Stimulated activated naive CD8-positive, alpha-beta T cell treated with anti-CD3 and anti-CD28 coated beads, Interleukin-15, amount 100 ng/mL, for 72 hours (primary cell): Measurements from ENCODE around the gene NRDC.

ENCODE experiments used
- ATAC-seq: fragments of 150-1000 bp; cut with Tn5 transposase; 2 replicates; pipeline ENCODE4 v1.10.0; 2021; ENCODE audit warnings: mild to moderate bottlenecking, moderate library complexity
- DNase-seq, 2 donors: peaks; one replicate each; pipeline ENCODE4 v3.0.0; 2021 to 2022
- H3K27ac Mint-ChIP-seq, 2 donors: one replicate each; pipeline ENCODE4 v1.8.0; 2022; ENCODE audit warnings: mild to moderate bottlenecking in 2 of 2, mixed read lengths in 2 of 2, moderate library complexity in 2 of 2
- H3K27me3 Mint-ChIP-seq: one replicate; pipeline ENCODE4 v1.8.0; 2022; ENCODE audit warnings: mixed read lengths
- H3K4me1 Mint-ChIP-seq: one replicate; pipeline ENCODE4 v1.8.0; 2022; ENCODE audit warnings: mild to moderate bottlenecking, mixed read lengths
- H3K4me3 Mint-ChIP-seq, 2 donors: one replicate each; pipeline ENCODE4 v1.8.0; 2022; ENCODE audit warnings: mild to moderate bottlenecking in 2 of 2, mixed read lengths in 2 of 2, moderate library complexity in 1 of 2
- H3K9me3 Mint-ChIP-seq, 2 donors: one replicate each; pipeline ENCODE4 v1.8.0; 2022; ENCODE audit warnings: mixed read lengths in 2 of 2

Gene NRDC

GRCh38 chr1:51861669-51862068, 16.9 kb downstream of the NRDC start:
- Mint-ChIP-seq H3K9me3 (no peaks in the 10 kb centered on the region), H3K27me3 (no peaks in the 10 kb centered on the region), H3K4me1 (peaks cover 31% of the 10 kb centered on the region), H3K27ac (no peak overlapping the region), H3K4me3 (no peak overlapping the region)
- ATAC-seq (no peak), DNase-seq (no peak)

GRCh38 chr1:51859735-51860134, 18.8 kb downstream of the NRDC start:
- H3K27me3 Mint-ChIP-seq: no peaks in the 10 kb centered on the region
- no peaks in the 10 kb centered on the region for H3K9me3 Mint-ChIP-seq
- peaks cover 31% of the 10 kb centered on the region for H3K4me1 Mint-ChIP-seq
- no peak for DNase-seq
- H3K27ac Mint-ChIP-seq: no peak overlapping the region
- ATAC-seq: no peak
- H3K4me3 Mint-ChIP-seq: no peak overlapping the region

- H3K9me3 Mint-ChIP-seq: no peaks in the 10 kb centered on the region
- H3K27ac Mint-ChIP-seq: no peak overlapping the region
- no peaks in the 10 kb centered on the region for H3K27me3 Mint-ChIP-seq
- DNase-seq (no peak), ATAC-seq (no peak)
- peaks cover 31% of the 10 kb centered on the region for H3K4me1 Mint-ChIP-seq
- no peak overlapping the region for H3K4me3 Mint-ChIP-seq
These were observed 19.2 kb downstream of the NRDC start for GRCh38 chr1:51859333-51859732.

GRCh38 chr1:51858892-51859291, 19.6 kb downstream of the NRDC start:
- no peak overlapping the region for H3K27ac Mint-ChIP-seq
- no peak for ATAC-seq

GRCh38 chr1:51856745-51857144, 21.8 kb downstream of the NRDC start:
- H3K4me1 Mint-ChIP-seq: peaks cover 8% of the 10 kb centered on the region
- ATAC-seq (no peak), DNase-seq (no peak)
- H3K9me3 Mint-ChIP-seq: no peaks in the 10 kb centered on the region
- no peak overlapping the region for H3K27ac Mint-ChIP-seq
- no peaks in the 10 kb centered on the region for H3K27me3 Mint-ChIP-seq
- no peak overlapping the region for H3K4me3 Mint-ChIP-seq

More at GRCh38 chr1:51858892-51859291, 19.6 kb downstream of the NRDC start:
- H3K4me1 Mint-ChIP-seq: peaks cover 30% of the 10 kb centered on the region
- no peak overlapping the region for H3K4me3 Mint-ChIP-seq
- no peak for DNase-seq
- no peaks in the 10 kb centered on the region for H3K27me3 Mint-ChIP-seq
- no peaks in the 10 kb centered on the region for H3K9me3 Mint-ChIP-seq

GRCh38 chr1:51855624-51856023, 22.9 kb downstream of the NRDC start:
- Mint-ChIP-seq H3K4me3 (no peak overlapping the region), H3K4me1 (peaks cover 6% of the 10 kb centered on the region), H3K9me3 (no peaks in the 10 kb centered on the region), H3K27ac (no peak overlapping the region), H3K27me3 (no peaks in the 10 kb centered on the region)
- DNase-seq: no peak
- no peak for ATAC-seq

GRCh38 chr1:51853360-51853759, 25.2 kb downstream of the NRDC start:
- Mint-ChIP-seq H3K27me3 (no peaks in the 10 kb centered on the region), H3K9me3 (no peaks in the 10 kb centered on the region), H3K4me1 (no peaks in the 10 kb centered on the region), H3K27ac (no peak overlapping the region), H3K4me3 (no peak overlapping the region)
- DNase-seq (no peak), ATAC-seq (no peak)

GRCh38 chr1:51851882-51852396, 26.6 kb downstream of the NRDC start:
- Mint-ChIP-seq H3K4me3 (no peak overlapping the region), H3K9me3 (peaks cover 0 to under 1% of the 10 kb centered on the region in 2 donors), H3K4me1 (no peaks in the 10 kb centered on the region), H3K27ac (no peak overlapping the region), H3K27me3 (no peaks in the 10 kb centered on the region)
- DNase-seq (no peak), ATAC-seq (no peak)

- Mint-ChIP-seq H3K27ac (no peak overlapping the region), H3K4me3 (no peak overlapping the region), H3K9me3 (peaks cover 0 to 5% of the 10 kb centered on the region in 2 donors), H3K4me1 (no peaks in the 10 kb centered on the region), H3K27me3 (no peaks in the 10 kb centered on the region)
- DNase-seq (no peak), ATAC-seq (no peak)
These were observed 27.9 kb downstream of the NRDC start for GRCh38 chr1:51850420-51851223.

- H3K4me1 Mint-ChIP-seq: peaks cover 10% of the 10 kb centered on the region
- H3K27me3 Mint-ChIP-seq: no peaks in the 10 kb centered on the region
- H3K4me3 Mint-ChIP-seq: no peak overlapping the region
- H3K9me3 Mint-ChIP-seq: peaks cover 0 to 5% of the 10 kb centered on the region in 2 donors
- ATAC-seq (no peak), DNase-seq (no peak)
- no peak overlapping the region for H3K27ac Mint-ChIP-seq
These were observed 31.1 kb downstream of the NRDC start for GRCh38 chr1:51847294-51847920.

GRCh38 chr1:51843948-51844347, 34.6 kb downstream of the NRDC start:
- DNase-seq: peak in 1 of 2 donors; percentile 16
- no peak overlapping the region for H3K27ac Mint-ChIP-seq
- ATAC-seq: peak; percentile 80

GRCh38 chr1:51842261-51842660, 36.3 kb downstream of the NRDC start:
- Mint-ChIP-seq H3K9me3 (peaks cover 0 to 5% of the 10 kb centered on the region in 2 donors), H3K27me3 (no peaks in the 10 kb centered on the region), H3K4me1 (peaks cover 10% of the 10 kb centered on the region), H3K4me3 (no peak overlapping the region), H3K27ac (no peak overlapping the region)
- ATAC-seq: no peak
- DNase-seq: no peak

More at GRCh38 chr1:51843948-51844347, 34.6 kb downstream of the NRDC start:
- H3K27me3 Mint-ChIP-seq: no peaks in the 10 kb centered on the region
- no peak overlapping the region for H3K4me3 Mint-ChIP-seq
- H3K9me3 Mint-ChIP-seq: peaks cover 0 to 5% of the 10 kb centered on the region in 2 donors
- H3K4me1 Mint-ChIP-seq: peaks cover 10% of the 10 kb centered on the region

- H3K4me3 Mint-ChIP-seq: no peak overlapping the region
- no peak overlapping the region for H3K27ac Mint-ChIP-seq
- ATAC-seq (no peak), DNase-seq (no peak)
- H3K4me1 Mint-ChIP-seq: peaks cover 10% of the 10 kb centered on the region
- H3K9me3 Mint-ChIP-seq: no peaks in the 10 kb centered on the region
- no peaks in the 10 kb centered on the region for H3K27me3 Mint-ChIP-seq
These were observed 37.6 kb downstream of the NRDC start for GRCh38 chr1:51840743-51841461.

GRCh38 chr1:51840182-51840581, 38.3 kb downstream of the NRDC start:
- no peak overlapping the region for H3K4me3 Mint-ChIP-seq
- DNase-seq: no peak
- peaks cover 10% of the 10 kb centered on the region for H3K4me1 Mint-ChIP-seq
- no peaks in the 10 kb centered on the region for H3K27me3 Mint-ChIP-seq
- no peaks in the 10 kb centered on the region for H3K9me3 Mint-ChIP-seq
- no peak overlapping the region for H3K27ac Mint-ChIP-seq
- ATAC-seq: no peak

GRCh38 chr1:51839094-51839493, 39.4 kb downstream of the NRDC start:
- no peaks in the 10 kb centered on the region for H3K9me3 Mint-ChIP-seq

GRCh38 chr1:51837243-51837642, 41.3 kb downstream of the NRDC start:
- Mint-ChIP-seq H3K9me3 (no peaks in the 10 kb centered on the region), H3K27ac (no peak overlapping the region), H3K4me1 (no peaks in the 10 kb centered on the region), H3K27me3 (no peaks in the 10 kb centered on the region), H3K4me3 (no peak overlapping the region)
- ATAC-seq (no peak), DNase-seq (no peak)

More at GRCh38 chr1:51839094-51839493, 39.4 kb downstream of the NRDC start:
- no peaks in the 10 kb centered on the region for H3K27me3 Mint-ChIP-seq
- H3K4me3 Mint-ChIP-seq: no peak overlapping the region
- no peak overlapping the region for H3K27ac Mint-ChIP-seq
- peaks cover 7% of the 10 kb centered on the region for H3K4me1 Mint-ChIP-seq
- no peak for ATAC-seq
- no peak for DNase-seq
